Transverse colon (tissue), 4 donors: ENCODE data around the gene C9orf50.

Source experiments
- CTCF ChIP-seq, 5 experiments: fragments of 200-600 bp in 3 of 5; fragments of 450-650 bp in 2 of 5; sonication (generic) in 3 of 5; IDR thresholded peaks; 1 replicate in 2 of 5; 2 replicates in 3 of 5; pipeline ENCODE4 v1.5.1; 2016 to 2017; ENCODE audit warnings: antibody characterized with exemption in 5 of 5, inconsistent platforms in 3 of 5, mild to moderate bottlenecking in 2 of 5, moderate library complexity in 1 of 5
- EP300 ChIP-seq: sonication (generic); formaldehyde crosslinking; IDR thresholded peaks from one replicate; pipeline ENCODE4 v1.6.1; 2017; ENCODE audit warnings: antibody characterized with exemption, low read depth
- POLR2A ChIP-seq: fragments of 450-650 bp; IDR thresholded peaks from one replicate; pipeline ENCODE4 v1.6.1; 2016; ENCODE audit warnings: antibody characterized with exemption, mild to moderate bottlenecking, moderate library complexity
- POLR2AphosphoS5 ChIP-seq, 3 donors: sonication (generic); formaldehyde crosslinking; IDR thresholded peaks; one replicate each; pipeline ENCODE4 v1.6.1; 2016; ENCODE audit warnings: antibody characterized with exemption in 3 of 3

GRCh38 chr9:129598089-129598596 is 22.8 kb downstream of the C9orf50 start:
- TF ChIP-seq CTCF (IDR thresholded peaks at IDR 0.05) (no peak), POLR2AphosphoS5 (IDR thresholded peaks at IDR 0.05) (no peak), POLR2A (no peak), EP300 (no peak)
